Liver (tissue), 9 donors: ENCODE measurements around the gene HAPLN2. TPM values are rescaled to one million over a fixed set of nuclear protein-coding genes. Genes with fewer than 3 reads are reported as not detected.

ENCODE experiments used
- DNase-seq: peaks from one replicate; pipeline ENCODE4 v3.0.0-alpha.2; 2017; ENCODE audit warnings: low spot score
- H3K27ac ChIP-seq, 2 donors: one replicate each; pipeline ENCODE4 v1.7.0; 2013; ENCODE audit warnings: inconsistent platforms in 2 of 2, low read length in 2 of 2, control low read depth in 1 of 2, low read depth in 1 of 2, mild to moderate bottlenecking in 1 of 2
- H3K27me3 ChIP-seq, 4 donors: one replicate each; pipeline versions ENCODE4 v1.6.1 to v1.7.0; 2013; ENCODE audit warnings: low read length in 3 of 4, inconsistent platforms in 1 of 4, mild to moderate bottlenecking in 1 of 4, moderate library complexity in 1 of 4; ENCODE audit not compliant: control insufficient read depth in 4 of 4, insufficient read depth in 4 of 4
- H3K36me3 ChIP-seq, 4 donors: one replicate each; pipeline versions ENCODE4 v1.6.1 to v1.7.0; 2013; ENCODE audit warnings: low read length in 3 of 4, mild to moderate bottlenecking in 3 of 4, low read depth in 1 of 4, moderate library complexity in 1 of 4; ENCODE audit not compliant: control insufficient read depth in 4 of 4, insufficient read depth in 3 of 4
- H3K4me1 ChIP-seq, 4 donors: one replicate each; pipeline versions ENCODE4 v1.6.1 to v1.7.0; 2013; ENCODE audit warnings: low read length in 3 of 4, mild to moderate bottlenecking in 3 of 4, moderate library complexity in 1 of 4; ENCODE audit not compliant: control insufficient read depth in 4 of 4, insufficient read depth in 4 of 4
- H3K4me3 ChIP-seq, 3 donors: one replicate each; pipeline versions ENCODE4 v1.6.1 to v1.7.0; 2013; ENCODE audit warnings: low read length in 3 of 3, control low read depth in 1 of 3, low read depth in 1 of 3, mild to moderate bottlenecking in 1 of 3
- H3K9ac ChIP-seq, 2 donors: one replicate each; pipeline ENCODE4 v1.7.0; 2013; ENCODE audit warnings: low read length in 2 of 2, mild to moderate bottlenecking in 2 of 2, moderate library complexity in 2 of 2, control low read depth in 1 of 2, low read depth in 1 of 2
- H3K9me3 ChIP-seq, 4 donors: one replicate each; pipeline versions ENCODE4 v1.6.1 to v1.7.0; 2013; ENCODE audit warnings: low read length in 3 of 4; ENCODE audit not compliant: control insufficient read depth in 4 of 4
- EGR1 ChIP-seq, 2 donors: IDR thresholded peaks; 2 replicates each; pipeline ENCODE4 v1.6.1; 2016 to 2018; ENCODE audit warnings: antibody characterized with exemption in 2 of 2, low read depth in 2 of 2
- FOXA1 ChIP-seq: IDR thresholded peaks from 2 replicates; pipeline ENCODE4 v1.6.1; 2016; ENCODE audit warnings: antibody characterized with exemption
- FOXA2 ChIP-seq: IDR thresholded peaks from 2 replicates; pipeline ENCODE4 v1.6.1; 2016; ENCODE audit warnings: antibody characterized with exemption
- GABPA ChIP-seq, 2 donors: IDR thresholded peaks in 1 of 2; conservative IDR thresholded peaks in 1 of 2; 2 replicates each; pipeline ENCODE4 v1.6.1; 2016; ENCODE audit warnings: antibody characterized with exemption in 2 of 2, mild to moderate bottlenecking in 1 of 2, moderate library complexity in 1 of 2
- HNF4A ChIP-seq, 2 donors: conservative IDR thresholded peaks; 2 replicates each; pipeline ENCODE4 v1.6.1; 2016; ENCODE audit warnings: antibody characterized with exemption in 2 of 2, mild to moderate bottlenecking in 2 of 2
- HNF4G ChIP-seq: IDR thresholded peaks from 2 replicates; pipeline ENCODE4 v1.6.1; 2016; ENCODE audit warnings: antibody characterized with exemption
- JUND ChIP-seq, 2 donors: IDR thresholded peaks; 2 replicates each; pipeline ENCODE4 v1.6.1; 2016; ENCODE audit warnings: antibody characterized with exemption in 2 of 2
- NR2F2 ChIP-seq: IDR thresholded peaks from 2 replicates; pipeline ENCODE4 v1.6.1; 2016; ENCODE audit warnings: antibody characterized with exemption
- RAD21 ChIP-seq, 2 donors: IDR thresholded peaks; 2 replicates each; pipeline ENCODE4 v1.6.1; 2016; ENCODE audit warnings: antibody characterized with exemption in 2 of 2, mild to moderate bottlenecking in 2 of 2
- RXRA ChIP-seq, 2 donors: IDR thresholded peaks; 2 replicates each; pipeline ENCODE4 v1.6.1; 2017 to 2018; ENCODE audit warnings: antibody characterized with exemption in 2 of 2, mild to moderate bottlenecking in 1 of 2
- SP1 ChIP-seq: IDR thresholded peaks from 2 replicates; pipeline ENCODE4 v1.6.1; 2018; ENCODE audit warnings: antibody characterized with exemption, mild to moderate bottlenecking
- TAF1 ChIP-seq: conservative IDR thresholded peaks from 2 replicates; pipeline ENCODE4 v1.6.1; 2016; ENCODE audit warnings: antibody characterized with exemption, mild to moderate bottlenecking
- YY1 ChIP-seq: IDR thresholded peaks from 2 replicates; pipeline ENCODE4 v1.6.1; 2016; ENCODE audit warnings: antibody characterized with exemption, mild to moderate bottlenecking
- WGBS: extraction: QIAGEN DNeasy Blood & Tissue Kit; methylation state at CpG from one replicate; pipeline ENCODE4 v1.1.7; 2013; 5-methylcytosine and 5-hydroxymethylcytosine counted together
- polyA plus RNA-seq, 2 donors: library from polyadenylated mRNA; stranded (reverse) in 1 of 2; unstranded in 1 of 2; fragments of 200-250 nt in 1 of 2; fragments of >200 nt in 1 of 2; fragmentation: Nextera tagmentation in 1 of 2; extraction: Ambion mirVana in 1 of 2; gene quantifications; one replicate each; pipeline versions ENCODE4 v1.2.1 to v1.2.3, GENCODE V29; 2013 to 2015
- total RNA-seq, 2 donors: library from RNA; depleted of rRNA; stranded (reverse); fragments of >200 nt; gene quantifications; one replicate each; pipeline ENCODE4 v1.2.3, GENCODE V29; 2014
- TF ChIP-seq, protein P1 (sequence below): fragments of 150-350 bp; IDR thresholded peaks from 2 replicates; pipeline ENCODE4 v1.5.1; 2017; ENCODE audit warnings: improper control_type of control experiment, low read depth, low read length; ENCODE audit not compliant: missing input control
- TF ChIP-seq, protein P2 (sequence below): IDR thresholded peaks from 2 replicates; pipeline ENCODE4 v1.6.1; 2016; ENCODE audit warnings: antibody characterized with exemption
- TF ChIP-seq, protein P3 (sequence below): IDR thresholded peaks from 2 replicates; pipeline ENCODE4 v1.6.1; 2016; ENCODE audit warnings: antibody characterized with exemption
- TF ChIP-seq, protein P4 (sequence below): IDR thresholded peaks from 2 replicates; pipeline ENCODE4 v1.6.1; 2016; ENCODE audit warnings: antibody characterized with exemption
- TF ChIP-seq, protein P5 (sequence below): IDR thresholded peaks from 2 replicates; pipeline ENCODE4 v1.6.1; 2016; ENCODE audit warnings: antibody characterized with exemption, mild to moderate bottlenecking
- donor health status: healthy.
- donor health status: healthy.
- donor health status: healthy.
- donor health status: healthy.
- donor health status: healthy.

The HAPLN2 gene
- total and polyA plus RNA-seq, 4 donors, result 0.03 to 0.08 TPM; not detected in 2

DNA sequence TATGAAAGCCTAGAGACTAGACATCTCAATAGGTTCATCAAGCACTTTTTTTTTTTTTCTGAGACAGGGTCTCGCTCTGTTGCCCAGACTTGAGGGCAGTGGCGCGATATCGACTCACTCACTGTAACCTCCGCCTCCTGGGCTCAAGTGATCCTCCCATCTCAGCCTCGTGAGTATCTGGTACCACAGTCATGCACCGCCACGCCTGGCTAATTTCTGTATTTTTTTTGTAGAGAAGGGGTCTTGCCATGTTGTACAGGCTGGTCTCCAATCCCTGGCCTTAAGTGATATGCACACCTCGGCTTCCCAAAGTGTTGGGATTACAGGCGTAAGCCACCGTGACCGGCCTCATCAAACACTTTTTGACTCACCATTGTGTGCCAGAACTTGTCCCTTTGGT is 17.3 kb upstream of the HAPLN2 start:
- DNase-seq, result no peak
- H3K9ac ChIP-seq, result peak overlapping the region in 1 of 2 donors; percentile 77
- peak overlapping the region in 1 of 2 donors; percentile 54 for H3K27ac ChIP-seq
- H3K36me3 ChIP-seq, result peaks cover 2 to 14% (median 5%) of the 10 kb centered on the region in 4 donors
- H3K9me3 ChIP-seq, result no peaks in the 10 kb centered on the region
- 78% methylated on average over 12 of the region's 12 CpGs for WGBS
- peaks cover 5 to 16% (median 11%) of the 10 kb centered on the region in 4 donors for H3K4me1 ChIP-seq
- TF ChIP-seq, protein P1, sequence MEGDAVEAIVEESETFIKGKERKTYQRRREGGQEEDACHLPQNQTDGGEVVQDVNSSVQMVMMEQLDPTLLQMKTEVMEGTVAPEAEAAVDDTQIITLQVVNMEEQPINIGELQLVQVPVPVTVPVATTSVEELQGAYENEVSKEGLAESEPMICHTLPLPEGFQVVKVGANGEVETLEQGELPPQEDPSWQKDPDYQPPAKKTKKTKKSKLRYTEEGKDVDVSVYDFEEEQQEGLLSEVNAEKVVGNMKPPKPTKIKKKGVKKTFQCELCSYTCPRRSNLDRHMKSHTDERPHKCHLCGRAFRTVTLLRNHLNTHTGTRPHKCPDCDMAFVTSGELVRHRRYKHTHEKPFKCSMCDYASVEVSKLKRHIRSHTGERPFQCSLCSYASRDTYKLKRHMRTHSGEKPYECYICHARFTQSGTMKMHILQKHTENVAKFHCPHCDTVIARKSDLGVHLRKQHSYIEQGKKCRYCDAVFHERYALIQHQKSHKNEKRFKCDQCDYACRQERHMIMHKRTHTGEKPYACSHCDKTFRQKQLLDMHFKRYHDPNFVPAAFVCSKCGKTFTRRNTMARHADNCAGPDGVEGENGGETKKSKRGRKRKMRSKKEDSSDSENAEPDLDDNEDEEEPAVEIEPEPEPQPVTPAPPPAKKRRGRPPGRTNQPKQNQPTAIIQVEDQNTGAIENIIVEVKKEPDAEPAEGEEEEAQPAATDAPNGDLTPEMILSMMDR, result no peak
- TF ChIP-seq RAD21 (IDR thresholded peaks at IDR 0.05), result no peak
- no peak for TF ChIP-seq NR2F2
- TF ChIP-seq TAF1, result no peak
- TF ChIP-seq, protein P2, sequence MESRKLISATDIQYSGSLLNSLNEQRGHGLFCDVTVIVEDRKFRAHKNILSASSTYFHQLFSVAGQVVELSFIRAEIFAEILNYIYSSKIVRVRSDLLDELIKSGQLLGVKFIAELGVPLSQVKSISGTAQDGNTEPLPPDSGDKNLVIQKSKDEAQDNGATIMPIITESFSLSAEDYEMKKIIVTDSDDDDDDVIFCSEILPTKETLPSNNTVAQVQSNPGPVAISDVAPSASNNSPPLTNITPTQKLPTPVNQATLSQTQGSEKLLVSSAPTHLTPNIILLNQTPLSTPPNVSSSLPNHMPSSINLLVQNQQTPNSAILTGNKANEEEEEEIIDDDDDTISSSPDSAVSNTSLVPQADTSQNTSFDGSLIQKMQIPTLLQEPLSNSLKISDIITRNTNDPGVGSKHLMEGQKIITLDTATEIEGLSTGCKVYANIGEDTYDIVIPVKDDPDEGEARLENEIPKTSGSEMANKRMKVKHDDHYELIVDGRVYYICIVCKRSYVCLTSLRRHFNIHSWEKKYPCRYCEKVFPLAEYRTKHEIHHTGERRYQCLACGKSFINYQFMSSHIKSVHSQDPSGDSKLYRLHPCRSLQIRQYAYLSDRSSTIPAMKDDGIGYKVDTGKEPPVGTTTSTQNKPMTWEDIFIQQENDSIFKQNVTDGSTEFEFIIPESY, result no peak
- no peak for TF ChIP-seq FOXA2
- no peak for TF ChIP-seq HNF4G
- H3K4me3 ChIP-seq, result peak overlapping the region in 2 of 3 donors; percentile 65 to 79
- no peaks in the 10 kb centered on the region for H3K27me3 ChIP-seq

DNA sequence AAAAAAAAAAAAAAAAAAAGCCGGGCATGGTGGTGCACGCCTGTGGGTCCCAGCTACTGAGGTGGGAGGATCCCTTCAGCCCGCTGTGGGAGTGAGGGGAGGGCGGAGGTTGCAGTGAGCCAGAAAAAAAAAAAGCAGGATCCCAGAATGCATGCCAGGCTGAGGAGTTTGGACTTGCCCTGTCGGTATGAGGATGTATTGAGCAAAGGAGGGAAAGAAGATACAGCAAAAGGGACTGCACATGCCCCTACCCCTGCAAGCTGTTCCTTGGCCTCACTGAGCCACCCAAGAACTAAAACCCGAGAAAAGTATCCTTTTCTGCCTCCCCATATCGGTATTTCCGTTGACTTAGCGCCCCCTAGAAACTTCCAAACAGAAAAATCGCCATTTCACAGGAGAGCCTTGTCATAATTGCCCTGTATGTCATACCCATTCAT is 16.6 kb upstream of the HAPLN2 start:
- H3K9ac ChIP-seq, result no peak overlapping the region
- TF ChIP-seq FOXA1, result no peak
- TF ChIP-seq HNF4A (conservative IDR thresholded peaks at IDR 0.05), result no peak
- no peak for TF ChIP-seq TAF1
- TF ChIP-seq, protein P3, sequence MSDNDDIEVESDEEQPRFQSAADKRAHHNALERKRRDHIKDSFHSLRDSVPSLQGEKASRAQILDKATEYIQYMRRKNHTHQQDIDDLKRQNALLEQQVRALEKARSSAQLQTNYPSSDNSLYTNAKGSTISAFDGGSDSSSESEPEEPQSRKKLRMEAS, result no peak
- no peak for TF ChIP-seq EGR1 (IDR thresholded peaks at IDR 0.05; ENCODE audit: low read depth in 2 of 2)
- no peak for TF ChIP-seq RAD21 (IDR thresholded peaks at IDR 0.05)
- TF ChIP-seq, protein P1, result no peak
- TF ChIP-seq HNF4G, result no peak
- TF ChIP-seq, protein P4, sequence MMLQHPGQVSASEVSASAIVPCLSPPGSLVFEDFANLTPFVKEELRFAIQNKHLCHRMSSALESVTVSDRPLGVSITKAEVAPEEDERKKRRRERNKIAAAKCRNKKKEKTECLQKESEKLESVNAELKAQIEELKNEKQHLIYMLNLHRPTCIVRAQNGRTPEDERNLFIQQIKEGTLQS, result no peak
- TF ChIP-seq, protein P2, result no peak
- TF ChIP-seq SP1, result no peak
- no peak for TF ChIP-seq JUND (IDR thresholded peaks at IDR 0.05)
- TF ChIP-seq, protein P5, sequence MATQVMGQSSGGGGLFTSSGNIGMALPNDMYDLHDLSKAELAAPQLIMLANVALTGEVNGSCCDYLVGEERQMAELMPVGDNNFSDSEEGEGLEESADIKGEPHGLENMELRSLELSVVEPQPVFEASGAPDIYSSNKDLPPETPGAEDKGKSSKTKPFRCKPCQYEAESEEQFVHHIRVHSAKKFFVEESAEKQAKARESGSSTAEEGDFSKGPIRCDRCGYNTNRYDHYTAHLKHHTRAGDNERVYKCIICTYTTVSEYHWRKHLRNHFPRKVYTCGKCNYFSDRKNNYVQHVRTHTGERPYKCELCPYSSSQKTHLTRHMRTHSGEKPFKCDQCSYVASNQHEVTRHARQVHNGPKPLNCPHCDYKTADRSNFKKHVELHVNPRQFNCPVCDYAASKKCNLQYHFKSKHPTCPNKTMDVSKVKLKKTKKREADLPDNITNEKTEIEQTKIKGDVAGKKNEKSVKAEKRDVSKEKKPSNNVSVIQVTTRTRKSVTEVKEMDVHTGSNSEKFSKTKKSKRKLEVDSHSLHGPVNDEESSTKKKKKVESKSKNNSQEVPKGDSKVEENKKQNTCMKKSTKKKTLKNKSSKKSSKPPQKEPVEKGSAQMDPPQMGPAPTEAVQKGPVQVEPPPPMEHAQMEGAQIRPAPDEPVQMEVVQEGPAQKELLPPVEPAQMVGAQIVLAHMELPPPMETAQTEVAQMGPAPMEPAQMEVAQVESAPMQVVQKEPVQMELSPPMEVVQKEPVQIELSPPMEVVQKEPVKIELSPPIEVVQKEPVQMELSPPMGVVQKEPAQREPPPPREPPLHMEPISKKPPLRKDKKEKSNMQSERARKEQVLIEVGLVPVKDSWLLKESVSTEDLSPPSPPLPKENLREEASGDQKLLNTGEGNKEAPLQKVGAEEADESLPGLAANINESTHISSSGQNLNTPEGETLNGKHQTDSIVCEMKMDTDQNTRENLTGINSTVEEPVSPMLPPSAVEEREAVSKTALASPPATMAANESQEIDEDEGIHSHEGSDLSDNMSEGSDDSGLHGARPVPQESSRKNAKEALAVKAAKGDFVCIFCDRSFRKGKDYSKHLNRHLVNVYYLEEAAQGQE, result no peak
- TF ChIP-seq GABPA (IDR thresholded peaks at IDR 0.05 in 1 of 2, conservative IDR thresholded peaks at IDR 0.05 in 1 of 2), result no peak
- no peak for TF ChIP-seq RXRA (IDR thresholded peaks at IDR 0.05)
- no peak for TF ChIP-seq YY1

More for the DNA sequence above, 16.6 kb upstream of the HAPLN2 start:
- no peak overlapping the region for H3K27ac ChIP-seq
- no peak overlapping the region for H3K4me3 ChIP-seq
- peaks cover 0 to 9% (median 4%) of the 10 kb centered on the region in 4 donors for H3K36me3 ChIP-seq
- H3K9me3 ChIP-seq, result no peaks in the 10 kb centered on the region
- 40% methylated on average over 10 of the region's 10 CpGs for WGBS
- no peaks in the 10 kb centered on the region for H3K27me3 ChIP-seq
- DNase-seq, result no peak
- peaks cover 5 to 16% (median 11%) of the 10 kb centered on the region in 4 donors for H3K4me1 ChIP-seq
